Activated naive CD4-positive, alpha-beta T cell (primary cell): ENCODE data around the gene FEN1.

Experiments
- DNase-seq, 4 experiments: peaks; one replicate each; lab custom pipeline; 2025; lab: John Stamatoyannopoulos, UW

FEN1 gene

GRCh38 chr11:61841636-61842527 is 49.2 kb downstream of the FEN1 start:
- DNase-seq = no peak

- no peak for DNase-seq
Measured at GRCh38 chr11:61842528-61842820, 49.8 kb downstream of the FEN1 start.

- no peak for DNase-seq
Measured at GRCh38 chr11:61844909-61845565, 52.3 kb downstream of the FEN1 start.

DNA sequence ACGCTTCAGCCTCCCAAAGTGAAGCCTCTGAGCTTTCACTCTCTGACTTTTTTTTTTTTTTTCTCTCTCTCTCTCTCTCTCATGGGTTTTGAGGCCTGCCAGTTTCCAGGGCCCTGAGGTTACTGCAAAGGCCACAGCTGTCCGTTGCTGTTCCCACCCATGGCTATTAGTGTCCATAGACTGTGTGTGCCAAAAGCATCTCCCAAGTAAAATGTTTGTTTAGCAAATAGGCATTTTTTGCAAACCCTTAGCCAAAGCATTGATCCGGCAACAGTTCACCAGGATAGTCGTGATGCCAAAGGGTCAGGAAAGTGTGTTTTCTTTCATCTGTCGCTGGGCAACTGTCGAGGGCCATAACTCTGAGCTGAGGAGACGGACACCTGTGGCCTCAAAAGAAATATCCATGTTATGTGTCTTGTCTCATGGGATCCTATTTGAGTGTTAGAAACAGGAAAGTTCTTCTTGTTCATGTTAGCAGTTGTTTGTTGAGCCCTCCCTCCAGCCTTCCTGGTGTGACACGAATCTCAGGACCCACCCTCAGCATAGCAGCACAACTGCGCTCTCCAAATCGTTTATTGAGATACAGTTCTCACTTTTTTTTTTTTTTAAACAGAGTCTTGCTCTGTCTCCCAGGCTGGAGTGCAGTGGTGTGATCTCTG is 53.8 kb downstream of the FEN1 start:
- no peak for DNase-seq
